Adrenal gland (tissue), 12 donors: ENCODE measurements around the gene HES4. TPM values are rescaled to one million over a fixed set of nuclear protein-coding genes. Genes with fewer than 3 reads are reported as not detected.

Experiments
- DNase-seq, 7 donors: peaks; one replicate each; pipeline ENCODE4 v3.0.0-alpha.2; 2019 to 2020
- H3K27ac ChIP-seq, 5 donors: fragments of 200-600 bp; sonication (generic) in 4 of 5; 1 replicate in 3 of 5; 2 replicates in 2 of 5; pipeline versions ENCODE4 v1.5.1 to v1.8.0; 2016 to 2020; ENCODE audit warnings: mild to moderate bottlenecking in 1 of 5
- H3K27me3 ChIP-seq: fragments of 200-600 bp; 2 replicates; pipeline ENCODE4 v1.8.0; 2021
- H3K36me3 ChIP-seq, 2 donors: fragments of 200-600 bp; replicated peaks in 1 of 2; 1 replicate in 1 of 2; 2 replicates in 1 of 2; pipeline versions ENCODE4 v1.5.1 to v1.8.0; 2018 to 2022
- H3K4me1 ChIP-seq, 2 donors: fragments of 200-600 bp; replicated peaks in 1 of 2; 1 replicate in 1 of 2; 2 replicates in 1 of 2; pipeline versions ENCODE4 v1.5.1 to v1.8.0; 2018 to 2021
- H3K4me3 ChIP-seq, 4 donors: fragments of 200-600 bp; sonication (generic) in 3 of 4; one replicate each; pipeline ENCODE4 v1.5.1; 2016 to 2018
- H3K9me3 ChIP-seq, 3 donors: fragments of 200-600 bp; sonication (generic) in 1 of 3; replicated peaks in 1 of 3; 1 replicate in 2 of 3; 2 replicates in 1 of 3; pipeline versions ENCODE4 v1.5.1 to v1.8.0; 2016 to 2021
- CTCF ChIP-seq, 6 experiments: fragments of 450-650 bp in 4 of 6; fragments of 200-600 bp in 2 of 6; sonication (generic) in 1 of 6; IDR thresholded peaks; 1 replicate in 5 of 6; 2 replicates in 1 of 6; pipeline versions ENCODE4 v1.5.1 to v1.8.0; 2016 to 2021; ENCODE audit warnings: antibody characterized with exemption in 6 of 6, mild to moderate bottlenecking in 2 of 6, moderate library complexity in 1 of 6
- POLR2A ChIP-seq, 2 donors: fragments of 450-650 bp; IDR thresholded peaks; one replicate each; pipeline ENCODE4 v1.6.1; 2017; ENCODE audit warnings: antibody characterized with exemption in 2 of 2, mild to moderate bottlenecking in 2 of 2, moderate library complexity in 1 of 2
- WGBS, 4 donors: extraction: QIAGEN DNeasy Blood & Tissue Kit in 2 of 4; methylation state at CpG; one replicate each; pipeline versions ENCODE4 v1.1.5 to v1.1.7; 2013 to 2017; 5-methylcytosine and 5-hydroxymethylcytosine counted together
- intact Hi-C, 2 donors: fragments of 100-400 bp; cut with DNase I; formaldehyde crosslinking; loops; one replicate each; pipeline versions ENCODE4 v1.14.1 to v1.15.0; 2022 to 2023
- polyA plus RNA-seq, 3 donors: library from polyadenylated mRNA; stranded (reverse); fragments of 200-250 nt in 2 of 3; fragments of 350-450 nt in 1 of 3; fragmentation: Illumina TruSeq in 1 of 3; extraction: RNeasy Lipid Tissue Mini Kit (QIAGEN cat#74804) in 1 of 3; gene quantifications; one replicate each; pipeline ENCODE4 v1.2.3, GENCODE V29; 2013 to 2014
- total RNA-seq, 9 donors: library from RNA; depleted of rRNA in 4 of 9; stranded (reverse); fragments of >200 nt in 4 of 9; fragments of 120-200 nt in 1 of 9; fragmentation: NEBNext Ultra II Directional in 1 of 9; extraction: Animal tissue kit (Norgen Biotek cat#: 25700) in 1 of 9; gene quantifications; one replicate each; pipeline versions ENCODE4 v1.1.0 to v1.2.4, GENCODE V29; 2013 to 2023
- donor health status: healthy with polysubstance abuse.
- donor health status: Bipolar disorder and iron deficiency.
- donor health status: DM: yes; HTN: yes; CAD: no.
- donor health status: DM: no; HTN: no; CAD: no.
- donor health status: DM: no; HTN: no; CAD: no.
- donor health status: DM: yes; HTN: yes; CAD: no.

Gene HES4
- total and polyA plus RNA-seq, 12 donors, result 3.1 to 29.8 (median 6.4) TPM; not detected in 1

GRCh38 chr1:1024149-1024770 is 24.4 kb upstream of the HES4 start:
- peaks cover 12% of the 10 kb centered on the region in 2 donors for H3K4me1 ChIP-seq
- H3K27me3 ChIP-seq, result peaks cover 13% of the 10 kb centered on the region
- H3K4me3 ChIP-seq, result no peak overlapping the region
- H3K9me3 ChIP-seq, result no peaks in the 10 kb centered on the region
- 79 to 90% (median 88%) methylated on average over 7 to 9 of the region's 9 CpGs for WGBS, 4 donors
- TF ChIP-seq POLR2A (IDR thresholded peaks at IDR 0.05) (no peak), CTCF (IDR thresholded peaks at IDR 0.05) (no peak)
- DNase-seq, result no peak
- intact Hi-C loops, result no loop called here
- no peaks in the 10 kb centered on the region for H3K36me3 ChIP-seq
- no peak overlapping the region for H3K27ac ChIP-seq

- DNase-seq, result no peak
- WGBS, 4 donors, result 60 to 76% (median 72%) methylated on average over 4 to 13 of the region's 13 CpGs
- Histone ChIP-seq H3K36me3 (no peaks in the 10 kb centered on the region), H3K9me3 (no peaks in the 10 kb centered on the region), H3K4me1 (peaks cover 12 to 16% of the 10 kb centered on the region in 2 donors), H3K27ac (no peak overlapping the region), H3K4me3 (no peak overlapping the region), H3K27me3 (peaks cover 13% of the 10 kb centered on the region)
- intact Hi-C loops, result no loop called here
- no peak for TF ChIP-seq CTCF (IDR thresholded peaks at IDR 0.05)
- TF ChIP-seq POLR2A (IDR thresholded peaks at IDR 0.05), result no peak
Observed at GRCh38 chr1:1023700-1024099, 23.8 kb upstream of the HES4 start.

- WGBS, 4 donors, result 71 to 90% (median 85%) methylated on average over 6 to 27 of the region's 27 CpGs
- H3K27ac ChIP-seq, result no peak overlapping the region
- no peak for TF ChIP-seq POLR2A (IDR thresholded peaks at IDR 0.05)
- no peak for TF ChIP-seq CTCF (IDR thresholded peaks at IDR 0.05)
- no peaks in the 10 kb centered on the region for H3K9me3 ChIP-seq
- peaks cover 13% of the 10 kb centered on the region for H3K27me3 ChIP-seq
- intact Hi-C loops, result no loop called here
- H3K4me3 ChIP-seq, result no peak overlapping the region
- H3K36me3 ChIP-seq, result no peaks in the 10 kb centered on the region
- no peak for DNase-seq
- peaks cover 12 to 16% of the 10 kb centered on the region in 2 donors for H3K4me1 ChIP-seq
Observed at GRCh38 chr1:1022302-1023009, 22.6 kb upstream of the HES4 start.

GRCh38 chr1:1021920-1022259 is 22.0 kb upstream of the HES4 start:
- peaks cover 12 to 16% of the 10 kb centered on the region in 2 donors for H3K4me1 ChIP-seq
- no peak overlapping the region for H3K4me3 ChIP-seq
- TF ChIP-seq POLR2A (IDR thresholded peaks at IDR 0.05) (no peak), CTCF (IDR thresholded peaks at IDR 0.05) (no peak)
- no peaks in the 10 kb centered on the region for H3K36me3 ChIP-seq
- H3K27me3 ChIP-seq, result peaks cover 13% of the 10 kb centered on the region
- no peaks in the 10 kb centered on the region for H3K9me3 ChIP-seq
- intact Hi-C loops, result no loop called here
- WGBS, 4 donors, result 84 to 93% (median 87%) methylated on average over 5 to 10 of the region's 10 CpGs
- no peak overlapping the region for H3K27ac ChIP-seq
- DNase-seq, result no peak
